HS-5 (cell line): ENCODE measurements around the gene TFAP2A.

Experiments
- DNase-seq: peaks from one replicate; pipeline ENCODE4 v3.0.0-alpha.2; 2012; ENCODE audit warnings: low read depth

The TFAP2A gene

DNA sequence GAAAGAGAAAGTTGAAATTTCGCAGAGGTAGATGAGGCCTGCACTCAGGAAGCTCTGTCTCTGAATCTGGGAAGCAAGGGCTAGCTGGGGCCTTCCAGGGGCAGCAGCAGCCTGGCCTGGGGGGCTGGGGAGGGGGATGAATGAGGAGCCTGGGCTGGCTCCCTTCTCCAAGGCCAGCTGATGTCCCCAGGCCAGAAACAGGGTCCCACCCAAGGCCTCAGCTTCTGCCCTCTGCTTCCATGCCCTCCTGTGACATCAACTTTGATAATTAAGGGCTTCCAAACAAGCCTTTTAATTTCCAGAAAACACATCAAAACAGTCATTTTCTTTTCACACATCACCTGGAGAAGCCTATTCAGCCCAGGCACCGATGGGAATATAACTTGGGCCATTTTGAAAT lies 15.4 kb downstream of the TFAP2A start:
- DNase-seq, result no peak

GRCh38 chr6:10398446-10399218 lies 16.2 kb downstream of the TFAP2A start:
- DNase-seq, result no peak

GRCh38 chr6:10397756-10398445 lies 17.0 kb downstream of the TFAP2A start:
- no peak for DNase-seq

- no peak for DNase-seq
Observed at GRCh38 chr6:10396785-10397184, 18.1 kb downstream of the TFAP2A start.

- DNase-seq, result no peak
Observed at GRCh38 chr6:10395704-10396546, 18.9 kb downstream of the TFAP2A start.

DNA sequence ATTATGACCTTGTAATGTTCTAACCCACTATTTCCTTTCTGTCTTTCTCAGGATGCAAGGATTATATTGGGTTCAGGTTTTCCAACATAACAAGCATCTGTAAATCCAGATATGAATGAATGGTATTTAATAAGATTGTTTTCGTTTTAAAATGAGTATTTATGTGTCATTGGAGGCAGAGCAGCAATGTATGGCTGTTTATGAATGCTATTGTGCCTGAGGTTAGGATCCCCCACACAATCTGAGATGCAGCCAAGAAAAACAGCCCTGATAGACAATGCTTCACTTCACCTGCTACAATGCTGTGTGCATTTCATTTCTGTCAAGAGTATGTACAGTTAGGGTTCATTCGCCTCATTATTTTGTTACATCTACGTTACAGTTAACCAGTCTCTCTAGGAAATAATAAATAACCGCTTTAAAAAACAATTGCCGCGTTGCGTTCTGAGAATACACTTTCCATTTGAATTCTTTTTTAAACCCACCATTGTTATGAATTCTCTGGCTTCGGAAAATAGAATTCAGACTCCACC lies 19.6 kb downstream of the TFAP2A start:
- DNase-seq, result no peak

GRCh38 chr6:10393544-10394225 lies 21.2 kb downstream of the TFAP2A start:
- DNase-seq, result no peak

DNA sequence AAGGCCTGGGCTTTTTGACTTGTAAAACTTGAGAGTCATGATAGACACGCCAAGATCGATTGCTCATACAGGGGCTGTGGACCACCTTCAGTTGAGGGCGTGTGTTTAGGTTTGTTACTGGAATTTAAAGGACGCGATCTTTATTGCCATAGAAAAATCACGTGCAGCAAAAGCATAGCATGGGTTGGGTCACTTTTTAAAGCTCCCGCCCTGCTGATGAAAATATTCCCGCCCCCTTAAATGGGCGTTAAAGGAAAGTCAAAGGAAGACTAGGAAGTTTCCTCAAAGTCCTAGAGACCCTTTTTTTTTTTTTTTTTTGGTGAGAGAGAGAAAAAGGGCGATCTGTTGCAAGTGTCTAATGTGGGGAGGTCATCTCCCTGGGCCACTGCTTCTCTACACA lies 23.1 kb downstream of the TFAP2A start:
- DNase-seq, result no peak

GRCh38 chr6:10391299-10391630 lies 23.6 kb downstream of the TFAP2A start:
- DNase-seq, result no peak

DNA sequence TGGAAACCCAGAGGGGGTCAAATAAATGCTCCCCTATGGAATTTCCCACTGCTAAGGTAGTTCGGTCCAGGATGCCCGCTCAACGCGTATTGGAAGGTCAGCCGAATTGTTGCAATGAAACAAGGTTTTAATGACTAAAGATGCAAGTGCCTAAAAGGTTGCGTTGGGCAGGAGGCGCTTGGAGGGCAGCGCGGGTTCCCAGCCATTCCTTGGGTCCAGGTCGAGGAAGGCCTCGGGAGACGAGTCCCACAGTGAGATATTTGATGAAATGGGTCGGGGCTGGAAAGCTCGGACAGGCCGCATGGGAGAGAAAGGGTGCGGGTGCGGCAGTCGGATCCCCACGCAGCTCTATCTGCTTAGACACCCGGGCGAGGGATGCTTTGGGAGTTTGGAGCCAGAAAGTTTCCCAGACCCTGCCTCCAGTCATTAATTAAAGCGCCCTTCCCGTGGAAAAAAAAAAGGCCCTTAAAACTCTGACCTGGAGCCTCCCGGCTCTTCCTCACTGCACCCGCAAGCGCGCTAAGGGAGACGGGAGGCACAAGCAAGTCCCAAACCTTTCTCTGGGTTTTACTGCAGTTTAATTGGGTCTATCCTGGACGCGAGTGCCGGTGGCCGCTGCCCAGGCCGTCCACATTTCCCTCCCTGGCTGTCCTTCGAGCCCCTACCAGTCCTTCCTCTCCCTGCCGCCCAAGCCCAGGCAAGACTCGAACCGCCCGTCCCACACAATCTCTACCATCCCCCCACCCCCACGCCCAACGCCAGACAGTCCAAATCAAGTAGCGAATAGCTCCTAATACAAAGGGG lies 24.2 kb downstream of the TFAP2A start:
- DNase-seq, result no peak

GRCh38 chr6:10389739-10390494 lies 25.0 kb downstream of the TFAP2A start:
- DNase-seq, result no peak

DNA sequence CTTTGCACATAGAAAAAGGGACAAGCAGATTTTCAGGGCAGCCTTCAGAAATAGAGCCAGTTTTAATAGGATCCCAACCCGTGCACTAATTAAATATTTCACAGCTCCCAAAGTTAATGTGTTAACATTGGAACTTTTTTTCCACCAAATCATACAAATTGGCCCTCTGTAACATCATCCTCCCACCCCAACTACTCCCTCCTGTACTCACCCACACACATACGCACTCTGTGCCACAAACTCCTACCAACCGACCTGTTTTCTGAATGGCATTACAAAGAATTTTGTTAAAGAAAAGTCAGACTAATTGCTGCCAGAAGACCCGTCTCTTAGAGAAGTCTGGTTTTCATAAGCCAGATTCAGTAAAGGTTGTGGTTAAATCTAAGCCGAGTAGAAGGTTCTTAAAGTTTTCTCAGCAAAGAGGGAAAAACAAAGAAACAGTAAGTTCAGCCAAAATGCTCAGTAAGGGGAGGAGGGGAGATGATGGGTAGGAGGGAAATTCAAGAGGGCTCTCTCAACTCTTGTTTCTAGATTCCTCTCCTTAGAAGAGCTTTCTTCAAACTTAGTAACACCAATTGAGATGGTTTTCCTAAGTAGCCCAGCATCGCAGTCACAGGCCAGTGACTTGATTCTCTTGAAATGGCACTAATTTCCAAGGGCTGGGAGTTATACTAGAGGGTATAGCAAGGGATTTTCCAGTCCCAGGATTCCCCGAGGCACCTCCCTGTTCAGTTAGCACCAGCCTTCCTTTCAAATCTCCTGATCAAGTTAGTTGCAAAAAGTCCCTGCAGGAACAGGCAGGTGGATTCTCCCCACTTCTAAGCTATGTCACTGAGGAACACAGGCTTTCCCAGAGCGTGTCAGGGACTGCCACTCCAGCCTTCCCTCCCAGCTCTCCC lies 27.9 kb downstream of the TFAP2A start:
- no peak for DNase-seq

DNA sequence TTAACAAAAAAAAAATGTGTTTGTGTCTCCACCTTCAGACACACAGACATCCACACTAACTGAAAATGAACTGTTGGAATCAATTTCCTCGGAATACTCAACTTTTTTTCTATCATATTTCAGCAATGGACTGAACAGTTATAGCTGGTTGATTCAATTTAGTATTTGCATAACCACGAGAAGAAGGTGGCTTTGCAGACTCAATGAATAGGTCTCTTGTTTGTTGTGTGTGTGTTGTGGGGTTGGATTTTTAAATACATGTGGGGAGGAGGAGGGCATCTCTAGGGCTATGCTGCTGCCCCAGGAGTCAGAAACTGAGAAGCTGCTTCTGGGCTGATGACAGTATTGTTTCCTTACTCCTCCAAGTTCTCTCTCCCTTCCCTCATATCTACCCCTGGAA lies 28.7 kb downstream of the TFAP2A start:
- DNase-seq, result no peak

GRCh38 chr6:10385524-10386132 lies 29.2 kb downstream of the TFAP2A start:
- DNase-seq, result no peak

GRCh38 chr6:10384610-10385523 lies 30.0 kb downstream of the TFAP2A start:
- DNase-seq, result no peak

- no peak for DNase-seq
Observed at GRCh38 chr6:10384091-10384609, 30.7 kb downstream of the TFAP2A start.

- DNase-seq, result no peak
Observed at GRCh38 chr6:10383331-10384090, 31.4 kb downstream of the TFAP2A start.
